ENCODE data around the gene ABCC1.

GRCh38 chr16:15973421-15973820 lies 24.0 kb downstream of the ABCC1 start:
- no peak for TF ChIP-seq CTCF (IDR thresholded peaks at IDR 0.05; ENCODE audit: borderline replicate concordance, extremely low read depth, low read length, poor library complexity, severe bottlenecking)
- no peak for TF ChIP-seq EZH2 (IDR thresholded peaks at IDR 0.05; ENCODE audit: borderline replicate concordance, low read depth, low read length, severe bottlenecking)

Data from DND-41 (cell line).